SIG-M5 (cell line): ENCODE measurements around the gene TUBA4B.
"Not testable (repeated sequence)": the region's sequence is repeated elsewhere in the genome, so short reads cannot be mapped to it uniquely, and the experiment has no call there.

Source experiments
- DNase-seq: peaks from one replicate; lab custom pipeline; 2025; lab: John Stamatoyannopoulos, UW

The TUBA4B gene

GRCh38 chr2:219291910-219292490 is 39.0 kb downstream of the TUBA4B start:
- DNase-seq, result no peak

GRCh38 chr2:219292616-219293015 is 39.6 kb downstream of the TUBA4B start:
- DNase-seq, result no peak

DNA sequence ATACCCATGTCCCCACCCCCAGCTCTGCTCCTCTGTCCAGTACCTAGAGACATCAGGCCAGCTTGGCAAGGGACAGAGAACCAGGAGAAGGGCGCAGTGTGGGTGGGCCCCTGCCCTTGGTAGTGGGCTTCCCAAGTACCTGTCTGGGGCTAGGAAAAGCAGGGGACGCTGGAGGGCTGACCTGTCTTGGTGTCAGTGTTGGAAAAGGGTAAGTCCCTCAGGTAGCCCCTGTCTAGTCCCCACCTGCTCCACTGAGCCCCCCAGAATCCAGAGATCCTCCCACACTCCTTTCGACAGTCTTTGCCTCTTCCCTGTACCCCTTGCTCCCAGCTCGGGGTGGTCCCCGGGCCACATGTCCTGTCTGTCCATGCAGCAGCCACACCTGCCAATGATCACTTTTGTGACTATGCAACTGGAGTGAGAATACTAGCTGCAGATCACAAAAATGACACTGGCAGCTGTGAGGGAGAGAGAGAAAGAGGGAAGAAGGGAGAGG is 40.7 kb downstream of the TUBA4B start:
- DNase-seq, result no peak

DNA sequence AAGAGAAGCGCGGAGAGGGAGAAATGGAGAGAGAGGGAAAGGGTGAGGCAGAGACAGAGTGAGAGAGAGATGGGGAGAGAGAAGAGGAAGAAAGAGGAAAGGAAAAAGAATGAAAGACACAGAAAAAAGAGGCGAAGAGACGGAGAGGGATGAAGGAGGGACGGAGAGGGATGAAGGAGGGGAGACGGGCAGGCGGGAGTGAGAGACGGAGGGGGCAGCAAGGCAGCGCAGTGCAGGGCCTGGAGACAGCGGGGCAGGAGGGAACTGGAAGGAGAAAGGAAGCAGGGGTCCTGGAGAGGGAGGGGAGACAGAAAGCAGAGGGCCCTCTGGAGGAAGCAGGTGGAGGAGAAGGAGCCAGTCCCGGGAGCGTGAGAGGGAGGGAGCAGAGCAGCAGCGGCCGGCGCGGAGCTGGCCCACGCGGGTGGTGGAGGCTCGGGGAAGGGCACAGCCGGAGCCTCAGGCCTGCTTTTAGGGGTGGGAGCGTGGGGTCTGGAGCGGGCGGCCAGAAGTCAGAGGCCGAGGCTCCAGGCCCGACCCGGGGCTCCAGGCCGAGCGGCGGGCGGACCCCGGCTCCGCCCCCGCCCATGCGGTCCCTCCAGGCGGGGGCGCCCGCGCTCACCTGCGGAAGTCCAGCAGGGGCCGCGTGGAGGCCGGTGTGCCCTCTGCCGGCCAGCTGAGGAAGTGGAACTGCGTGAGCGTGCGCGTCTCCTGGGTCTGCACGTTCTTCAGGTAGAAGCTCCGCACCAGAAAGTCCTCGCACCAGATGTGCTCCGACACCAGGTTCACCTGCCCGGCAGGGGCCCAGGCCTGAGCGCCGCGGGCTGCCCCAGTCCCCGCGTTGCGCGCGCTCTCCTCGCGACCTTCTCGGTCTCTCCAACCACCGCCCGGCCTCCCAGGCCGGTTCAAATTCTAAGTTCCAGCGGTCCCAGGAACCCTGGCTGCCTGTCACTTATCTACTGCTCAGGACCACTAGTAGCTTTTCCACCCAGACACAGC is 41.6 kb downstream of the TUBA4B start:
- DNase-seq, result no peak

GRCh38 chr2:219296142-219296541 is 43.1 kb downstream of the TUBA4B start:
- no peak for DNase-seq

DNA sequence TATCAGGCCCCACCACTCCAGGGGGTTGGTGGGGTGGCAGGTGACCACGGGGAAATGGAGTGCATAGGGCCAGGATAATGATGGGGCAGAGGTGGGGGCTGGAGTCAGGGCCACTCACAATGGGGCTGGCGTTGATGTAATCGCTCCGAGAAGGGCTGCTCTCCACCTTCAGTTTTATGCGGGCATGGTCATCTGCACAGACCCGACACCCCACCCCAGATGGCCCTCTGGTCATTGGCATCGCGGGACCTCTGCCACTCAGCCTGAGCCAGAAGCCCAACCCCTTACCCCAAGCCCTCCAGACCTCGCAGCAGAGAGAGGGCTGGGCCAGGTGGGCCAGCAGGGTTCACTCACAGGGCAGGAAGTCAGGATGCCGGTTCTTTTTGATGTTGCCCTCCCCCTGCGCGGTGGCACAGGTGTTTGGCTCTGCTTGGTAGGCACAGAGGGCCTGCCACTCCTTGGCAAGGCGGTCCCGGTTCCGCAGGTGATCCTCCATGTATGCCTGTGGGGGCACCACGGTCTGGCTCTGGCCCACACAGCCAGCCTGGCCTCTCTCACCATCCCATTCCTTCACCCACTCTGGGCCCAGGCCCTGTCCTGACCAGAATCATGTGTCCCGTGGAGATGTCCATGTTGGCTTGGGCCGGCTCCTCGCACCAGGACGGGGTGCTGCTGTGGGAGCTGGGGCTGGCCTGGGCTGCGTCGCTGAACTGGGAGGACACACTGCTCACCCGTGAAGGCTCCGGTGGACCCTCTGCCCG is 43.8 kb downstream of the TUBA4B start:
- no peak for DNase-seq

DNA sequence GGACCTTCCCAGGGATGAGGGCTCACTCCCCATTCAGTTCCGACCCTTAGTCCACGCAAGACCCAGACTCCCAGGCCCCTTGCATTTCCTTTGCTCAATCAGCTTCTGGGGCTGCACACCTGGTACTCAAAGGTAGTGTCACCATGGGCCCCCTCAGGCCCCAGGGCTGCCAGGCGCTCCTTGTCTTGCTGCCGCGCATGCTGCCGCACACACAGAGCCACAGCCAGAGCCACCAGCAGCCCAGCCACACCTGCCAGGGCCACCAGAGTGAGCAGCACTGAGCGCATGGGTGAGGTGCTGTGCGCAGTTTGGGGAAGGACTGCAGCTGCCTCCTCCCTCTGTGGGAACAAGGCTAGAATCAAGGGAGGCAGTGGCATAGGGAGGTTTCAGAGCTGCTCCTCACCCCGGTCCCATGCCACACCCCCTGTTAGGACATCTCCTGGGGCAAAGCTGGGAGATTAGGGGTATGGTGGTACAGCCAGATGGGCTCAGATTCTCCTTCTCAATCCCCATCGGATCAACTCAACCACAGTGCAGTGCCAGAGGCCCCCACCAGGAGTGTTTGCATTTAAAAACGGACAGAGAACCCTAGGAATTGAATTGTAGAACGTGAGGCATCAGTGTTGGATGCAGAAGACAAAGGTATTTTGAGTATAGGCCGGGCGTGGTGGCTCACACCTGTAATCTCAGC is 44.9 kb downstream of the TUBA4B start:
- DNase-seq, result no peak

GRCh38 chr2:219298759-219299371 is 45.8 kb downstream of the TUBA4B start:
- no peak for DNase-seq

GRCh38 chr2:219299372-219299760 is 46.3 kb downstream of the TUBA4B start:
- no peak for DNase-seq

- DNase-seq, result no peak
Measured at GRCh38 chr2:219300022-219300421, 47.0 kb downstream of the TUBA4B start.

DNA sequence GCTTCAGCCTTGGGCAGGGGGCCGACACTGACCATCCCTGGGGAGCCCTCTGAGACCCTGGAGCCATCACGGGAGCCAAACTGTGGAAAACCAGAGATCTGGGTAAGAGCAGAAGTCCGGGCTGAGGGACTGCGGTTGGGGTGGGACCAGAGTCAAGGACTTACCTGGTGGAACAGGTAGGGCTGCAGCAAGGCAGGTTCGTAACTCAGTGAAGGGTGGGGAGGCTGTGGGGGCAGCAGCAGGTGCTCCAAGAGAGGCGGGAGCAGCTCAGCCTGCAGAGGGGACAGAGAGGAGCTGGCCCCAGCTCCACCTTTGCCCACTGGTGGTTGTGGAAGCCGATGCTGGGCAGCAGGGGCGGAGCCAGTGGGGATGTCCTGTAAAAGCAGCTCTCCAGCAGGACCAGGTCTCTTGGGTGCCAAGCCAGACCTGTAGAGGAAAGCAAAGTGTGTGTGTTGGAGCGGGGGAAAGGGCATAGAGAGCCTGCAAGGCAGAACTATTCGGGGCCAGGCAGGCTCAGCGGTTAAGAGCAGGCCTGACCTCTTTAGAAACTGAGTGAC is 49.4 kb downstream of the TUBA4B start:
- no peak for DNase-seq

DNA sequence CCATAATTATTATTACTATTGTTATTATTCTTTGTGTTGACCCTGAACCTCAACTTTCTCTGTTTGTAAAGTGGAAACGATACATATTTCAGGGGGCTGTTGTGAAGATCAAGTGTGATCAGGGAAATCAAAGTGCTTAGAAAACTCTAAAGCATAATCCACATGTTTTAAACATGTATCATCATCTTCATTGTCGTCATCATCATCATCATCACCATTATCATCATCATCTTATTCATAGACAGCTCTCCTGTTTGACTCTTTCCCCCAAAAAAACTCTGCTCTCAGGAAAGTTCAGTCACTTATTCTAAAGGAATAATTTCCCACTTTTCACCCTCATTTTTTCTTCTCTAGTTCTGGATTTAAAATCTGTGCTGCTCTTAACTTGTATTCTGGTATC is 51.2 kb downstream of the TUBA4B start:
- no peak for DNase-seq

DNA sequence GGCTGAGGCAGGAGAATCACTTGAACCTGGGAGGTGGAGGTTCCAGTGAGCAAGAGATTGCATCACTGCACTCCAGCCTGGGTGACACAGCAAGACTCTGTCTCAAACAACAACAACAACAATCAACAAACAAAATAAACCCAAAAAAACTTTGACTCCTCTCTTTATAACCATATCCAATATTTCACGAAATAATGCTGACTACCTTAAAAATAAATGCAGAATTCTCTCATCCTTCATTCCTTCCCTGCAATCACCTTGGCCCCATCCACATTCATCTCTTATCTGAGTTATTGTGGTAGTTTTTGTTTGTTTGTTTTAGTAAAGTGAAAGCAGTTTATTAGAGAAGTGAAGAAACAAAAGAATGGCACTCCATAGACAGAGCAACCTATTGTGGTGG is 53.0 kb downstream of the TUBA4B start:
- DNase-seq, result no peak

- no peak for DNase-seq
Measured at GRCh38 chr2:219308142-219309101, 55.4 kb downstream of the TUBA4B start.

- no peak for DNase-seq
Measured at GRCh38 chr2:219309278-219309677, 56.2 kb downstream of the TUBA4B start, which contains the start of gene PTPRN. Gene PTPRN (minus strand): TSS chr2:219309401. CDS start chr2:219309332, 69 bp downstream.

GRCh38 chr2:219312683-219313263 is 59.7 kb downstream of the TUBA4B start:
- not testable (repeated sequence) for DNase-seq

DNA sequence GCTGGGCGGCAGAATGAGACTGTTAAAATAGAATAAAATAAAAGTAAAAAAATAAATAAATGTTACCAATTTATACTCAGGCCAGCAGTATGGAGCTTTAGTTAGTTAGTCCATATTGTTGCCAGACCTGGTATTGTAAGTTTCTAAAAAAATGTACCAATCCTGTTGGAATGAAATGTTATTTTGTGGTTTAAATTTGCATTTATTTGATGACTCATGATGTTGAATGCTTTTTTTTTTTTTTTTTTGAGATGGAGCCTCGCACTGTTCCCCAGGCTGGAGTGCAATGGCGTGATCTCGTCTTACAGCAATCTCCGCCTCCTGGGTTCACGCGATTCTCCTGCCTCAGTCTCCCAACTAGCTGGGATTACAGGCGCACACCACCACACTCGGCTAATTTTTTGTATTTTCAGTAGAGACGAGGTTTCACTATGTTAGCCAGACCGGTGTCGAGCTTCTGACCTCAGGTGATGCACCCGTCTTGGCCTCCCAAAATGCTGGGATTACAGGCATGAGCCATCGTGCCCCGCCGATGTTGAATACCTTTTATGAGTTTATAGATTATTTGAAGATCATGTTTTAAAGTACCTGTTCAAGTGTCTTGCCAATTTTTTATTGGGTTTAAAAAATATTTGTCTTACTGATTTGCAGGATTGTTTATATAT is 61.9 kb downstream of the TUBA4B start:
- DNase-seq, result no peak
